ENCODE data around the gene CDKAL1.
"Not testable (repeated sequence)": the region's sequence is repeated elsewhere in the genome, so short reads cannot be mapped to it uniquely, and the experiment has no call there.

GRCh38 chr6:20590476-20590875 is 56.2 kb downstream of the CDKAL1 start:
- TF ChIP-seq, protein P1, sequence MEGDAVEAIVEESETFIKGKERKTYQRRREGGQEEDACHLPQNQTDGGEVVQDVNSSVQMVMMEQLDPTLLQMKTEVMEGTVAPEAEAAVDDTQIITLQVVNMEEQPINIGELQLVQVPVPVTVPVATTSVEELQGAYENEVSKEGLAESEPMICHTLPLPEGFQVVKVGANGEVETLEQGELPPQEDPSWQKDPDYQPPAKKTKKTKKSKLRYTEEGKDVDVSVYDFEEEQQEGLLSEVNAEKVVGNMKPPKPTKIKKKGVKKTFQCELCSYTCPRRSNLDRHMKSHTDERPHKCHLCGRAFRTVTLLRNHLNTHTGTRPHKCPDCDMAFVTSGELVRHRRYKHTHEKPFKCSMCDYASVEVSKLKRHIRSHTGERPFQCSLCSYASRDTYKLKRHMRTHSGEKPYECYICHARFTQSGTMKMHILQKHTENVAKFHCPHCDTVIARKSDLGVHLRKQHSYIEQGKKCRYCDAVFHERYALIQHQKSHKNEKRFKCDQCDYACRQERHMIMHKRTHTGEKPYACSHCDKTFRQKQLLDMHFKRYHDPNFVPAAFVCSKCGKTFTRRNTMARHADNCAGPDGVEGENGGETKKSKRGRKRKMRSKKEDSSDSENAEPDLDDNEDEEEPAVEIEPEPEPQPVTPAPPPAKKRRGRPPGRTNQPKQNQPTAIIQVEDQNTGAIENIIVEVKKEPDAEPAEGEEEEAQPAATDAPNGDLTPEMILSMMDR (conservative IDR thresholded peaks at IDR 0.05; ENCODE audit: low read length) = not testable (repeated sequence)
- not testable (repeated sequence) for TF ChIP-seq EZH2phosphoT487 (IDR thresholded peaks at IDR 0.05; ENCODE audit: borderline replicate concordance)
